Measurements from ENCODE around the gene EDDM13.

DNA sequence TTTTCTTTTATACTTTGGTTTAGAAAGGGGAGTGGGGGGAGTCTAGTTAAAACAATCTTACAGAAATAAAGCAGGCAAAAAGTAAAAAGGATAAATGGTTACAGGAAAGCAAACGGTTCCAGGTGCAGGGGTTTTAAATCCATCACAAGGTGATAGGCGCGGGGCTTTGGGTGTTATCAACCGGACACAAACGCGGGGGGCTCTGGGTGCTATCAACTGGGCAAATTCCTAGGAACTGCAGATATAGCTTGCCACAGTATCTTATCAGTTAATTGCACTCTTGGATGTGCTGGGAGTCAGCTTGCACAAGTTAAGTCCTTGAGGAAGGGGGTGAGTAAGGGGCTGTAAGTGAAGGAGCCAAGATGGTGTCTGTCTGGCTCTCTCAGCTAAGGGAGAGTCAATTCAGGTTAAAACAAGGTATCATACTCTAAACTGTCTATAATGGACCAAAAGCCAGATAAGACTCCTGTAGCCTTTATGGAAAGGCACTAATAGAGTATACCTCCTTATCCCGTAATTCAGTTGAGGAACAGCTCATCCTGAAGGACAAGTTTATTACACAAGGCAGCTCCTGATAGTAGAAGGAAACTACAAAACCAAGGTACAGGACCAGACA is 74.7 kb downstream of the EDDM13 start:
- TF ChIP-seq, protein P1, sequence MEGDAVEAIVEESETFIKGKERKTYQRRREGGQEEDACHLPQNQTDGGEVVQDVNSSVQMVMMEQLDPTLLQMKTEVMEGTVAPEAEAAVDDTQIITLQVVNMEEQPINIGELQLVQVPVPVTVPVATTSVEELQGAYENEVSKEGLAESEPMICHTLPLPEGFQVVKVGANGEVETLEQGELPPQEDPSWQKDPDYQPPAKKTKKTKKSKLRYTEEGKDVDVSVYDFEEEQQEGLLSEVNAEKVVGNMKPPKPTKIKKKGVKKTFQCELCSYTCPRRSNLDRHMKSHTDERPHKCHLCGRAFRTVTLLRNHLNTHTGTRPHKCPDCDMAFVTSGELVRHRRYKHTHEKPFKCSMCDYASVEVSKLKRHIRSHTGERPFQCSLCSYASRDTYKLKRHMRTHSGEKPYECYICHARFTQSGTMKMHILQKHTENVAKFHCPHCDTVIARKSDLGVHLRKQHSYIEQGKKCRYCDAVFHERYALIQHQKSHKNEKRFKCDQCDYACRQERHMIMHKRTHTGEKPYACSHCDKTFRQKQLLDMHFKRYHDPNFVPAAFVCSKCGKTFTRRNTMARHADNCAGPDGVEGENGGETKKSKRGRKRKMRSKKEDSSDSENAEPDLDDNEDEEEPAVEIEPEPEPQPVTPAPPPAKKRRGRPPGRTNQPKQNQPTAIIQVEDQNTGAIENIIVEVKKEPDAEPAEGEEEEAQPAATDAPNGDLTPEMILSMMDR (IDR thresholded peaks at IDR 0.05), result no peak
- TF ChIP-seq POLR2A (IDR thresholded peaks at IDR 0.05) (no peak), EP300 (IDR thresholded peaks at IDR 0.05) (no peak)
